NT2/D1 (cell line): ENCODE results near the gene THAP2.

Source experiments
- SUZ12 ChIP-seq: IDR thresholded peaks from 2 replicates; pipeline ENCODE4 v1.6.1; 2011; ENCODE audit not compliant: insufficient read length, insufficient read depth; ENCODE audit errors: extremely low read depth
- YY1 ChIP-seq: IDR thresholded peaks from 2 replicates; pipeline ENCODE4 v1.6.1; 2011; ENCODE audit not compliant: insufficient read length, insufficient read depth
- ZNF274 ChIP-seq: IDR thresholded peaks from 2 replicates; pipeline ENCODE4 v1.6.1; 2011; ENCODE audit warnings: mild to moderate bottlenecking, low read depth, low read length

DNA sequence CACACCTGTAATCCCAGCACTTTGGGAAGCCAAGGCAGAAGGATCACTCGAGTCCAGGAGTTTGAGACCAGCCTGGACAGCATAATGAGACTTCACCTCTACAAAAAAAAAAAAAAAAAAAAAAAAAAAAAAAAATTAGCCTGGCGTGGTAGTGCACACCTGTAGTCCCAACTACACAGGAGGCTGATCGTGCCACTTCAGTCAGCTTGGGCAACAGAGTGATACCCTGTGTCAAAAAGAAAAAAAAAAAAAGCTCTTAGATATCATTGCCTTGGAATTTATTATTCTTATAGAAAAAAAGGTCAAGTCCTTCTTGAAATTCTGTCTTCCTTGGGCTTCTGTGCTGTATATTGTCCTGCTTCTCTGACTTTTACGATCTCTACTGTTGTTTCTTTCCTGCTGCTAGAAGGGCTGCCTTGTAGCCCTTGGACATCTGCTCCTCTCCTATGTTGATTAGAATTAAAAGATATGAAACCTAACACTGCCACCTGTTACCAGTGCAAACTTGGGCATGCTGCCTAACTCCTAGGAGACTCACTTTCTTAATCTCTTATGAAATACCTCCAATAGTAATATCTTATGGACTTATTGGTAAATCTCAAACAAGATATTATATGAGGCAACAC, 27.5 kb downstream of the THAP2 start:
- no peak for TF ChIP-seq YY1
- no peak for TF ChIP-seq ZNF274
- TF ChIP-seq SUZ12, result no peak
